ENCODE results near the gene MMUT. TPM values are rescaled to one million over a fixed set of nuclear protein-coding genes. Genes with fewer than 3 reads are reported as not detected.

Gene MMUT
- total RNA-seq, 4 donors from 2014 or later = 8.4 to 31.1 (median 16.5) TPM

DNA sequence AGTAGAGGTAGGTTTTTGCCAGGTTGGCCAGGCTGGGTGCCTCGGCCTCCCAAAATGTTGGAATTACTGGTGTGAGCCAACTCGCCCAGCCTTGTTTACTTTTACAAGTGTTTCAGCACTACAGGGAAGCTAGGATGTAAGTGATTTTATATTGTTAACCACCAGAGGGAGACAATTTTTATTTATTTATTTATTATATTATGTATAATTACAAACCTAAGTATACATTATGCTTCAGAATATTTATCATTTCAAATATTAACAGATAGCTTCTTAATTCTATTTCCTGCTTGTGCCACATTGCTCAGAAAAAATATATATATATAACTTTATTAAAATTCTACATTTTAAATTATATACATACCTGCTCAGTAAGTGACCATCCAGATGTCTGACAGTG is 9.8 kb downstream of the MMUT start:
- Histone ChIP-seq H3K4me1 (no peaks in the 10 kb centered on the region), H3K9me3 (no peaks in the 10 kb centered on the region), H3K36me3 (peaks cover 0 to 66% (median 24%) of the 10 kb centered on the region in 4 donors), H3K27ac (no peak overlapping the region), H3K27me3 (no peaks in the 10 kb centered on the region), H3K4me3 (no peak overlapping the region)
- in situ Hi-C loops (cut with MboI; ENCODE audit: low pct_ligation_motif_present in 1 of 4, low pct_unique_long_range_greater_than_20kb in 1 of 4, low sequenced_read_pairs in 3 of 4) = no loop called here
- no peak for DNase-seq
- TF ChIP-seq, protein P1, sequence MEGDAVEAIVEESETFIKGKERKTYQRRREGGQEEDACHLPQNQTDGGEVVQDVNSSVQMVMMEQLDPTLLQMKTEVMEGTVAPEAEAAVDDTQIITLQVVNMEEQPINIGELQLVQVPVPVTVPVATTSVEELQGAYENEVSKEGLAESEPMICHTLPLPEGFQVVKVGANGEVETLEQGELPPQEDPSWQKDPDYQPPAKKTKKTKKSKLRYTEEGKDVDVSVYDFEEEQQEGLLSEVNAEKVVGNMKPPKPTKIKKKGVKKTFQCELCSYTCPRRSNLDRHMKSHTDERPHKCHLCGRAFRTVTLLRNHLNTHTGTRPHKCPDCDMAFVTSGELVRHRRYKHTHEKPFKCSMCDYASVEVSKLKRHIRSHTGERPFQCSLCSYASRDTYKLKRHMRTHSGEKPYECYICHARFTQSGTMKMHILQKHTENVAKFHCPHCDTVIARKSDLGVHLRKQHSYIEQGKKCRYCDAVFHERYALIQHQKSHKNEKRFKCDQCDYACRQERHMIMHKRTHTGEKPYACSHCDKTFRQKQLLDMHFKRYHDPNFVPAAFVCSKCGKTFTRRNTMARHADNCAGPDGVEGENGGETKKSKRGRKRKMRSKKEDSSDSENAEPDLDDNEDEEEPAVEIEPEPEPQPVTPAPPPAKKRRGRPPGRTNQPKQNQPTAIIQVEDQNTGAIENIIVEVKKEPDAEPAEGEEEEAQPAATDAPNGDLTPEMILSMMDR (IDR thresholded peaks at IDR 0.05) = peak in 2 of 5 experiments; percentile 27 to 34
- TF ChIP-seq POLR2A (IDR thresholded peaks at IDR 0.05) = no peak
- intact Hi-C loops (cut with DNase I; ENCODE audit: low total_unique reads) = no loop called here
- WGBS, 2 donors (ENCODE audit: low coverage in 1 of 2) = 40 to 75% methylated on average over 1 to 2 of the region's 2 CpGs

DNA sequence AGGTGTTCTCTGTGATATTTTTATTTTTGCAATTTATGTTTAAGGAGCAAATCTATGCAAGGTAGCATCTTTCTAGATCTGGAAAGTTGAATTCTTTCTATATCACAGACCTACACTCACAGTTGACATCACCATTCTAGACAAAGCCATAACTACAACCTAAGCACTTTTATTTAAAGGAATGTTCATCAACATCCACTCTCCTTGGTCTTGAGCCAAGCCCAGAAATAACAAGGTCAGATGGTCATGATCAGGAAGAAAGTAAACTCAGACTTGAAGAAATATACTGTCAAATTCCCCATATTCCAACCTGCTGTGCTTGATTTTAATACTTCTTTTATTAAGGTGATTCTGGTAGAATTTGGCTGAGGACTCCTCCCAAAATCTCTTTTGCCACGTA is 32.2 kb downstream of the MMUT start:
- H3K4me3 ChIP-seq = no peak overlapping the region
- H3K9me3 ChIP-seq = no peaks in the 10 kb centered on the region
- TF ChIP-seq, protein P1 (IDR thresholded peaks at IDR 0.05) = no peak
- TF ChIP-seq POLR2A (IDR thresholded peaks at IDR 0.05) (no peak), POLR2AphosphoS5 (IDR thresholded peaks at IDR 0.05) (no peak), EP300 (IDR thresholded peaks at IDR 0.05; ENCODE audit: low read depth) (no peak)
- in situ Hi-C loops (cut with MboI; ENCODE audit: low pct_ligation_motif_present in 1 of 4, low pct_unique_long_range_greater_than_20kb in 1 of 4, low sequenced_read_pairs in 3 of 4) = no loop called here
- intact Hi-C loops (cut with DNase I; ENCODE audit: low total_unique reads) = no loop called here
- peaks cover 0 to 40% (median 15%) of the 10 kb centered on the region in 4 donors for H3K36me3 ChIP-seq
- WGBS, 2 donors (ENCODE audit: low coverage in 1 of 2) = 93 to 100% methylated on average over 1 of the region's 1 CpG
- no peak for DNase-seq
- no peaks in the 10 kb centered on the region for H3K27me3 ChIP-seq
- no peak overlapping the region for H3K27ac ChIP-seq
- no peaks in the 10 kb centered on the region for H3K4me1 ChIP-seq

DNA sequence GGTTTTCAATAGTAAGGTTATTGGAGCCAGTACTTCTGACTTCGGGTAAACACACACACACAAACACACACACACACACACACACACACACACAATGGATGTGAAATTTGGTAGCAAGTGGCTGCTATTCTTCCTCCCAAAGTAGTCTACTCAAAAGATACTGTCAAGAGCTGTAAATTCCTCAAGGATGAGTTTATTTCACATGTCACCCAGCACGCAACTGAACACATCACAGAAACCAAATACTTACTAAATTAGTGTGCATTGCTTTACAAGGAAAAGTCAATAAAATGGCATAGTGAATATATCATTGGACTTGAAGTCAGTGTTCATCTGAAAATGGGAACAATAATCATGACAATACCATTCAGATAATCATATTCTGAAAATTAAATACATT is 32.9 kb downstream of the MMUT start:
- Histone ChIP-seq H3K4me1 (no peaks in the 10 kb centered on the region), H3K36me3 (peaks cover 0 to 33% (median 12%) of the 10 kb centered on the region in 4 donors), H3K9me3 (no peaks in the 10 kb centered on the region), H3K27ac (no peak overlapping the region), H3K4me3 (no peak overlapping the region), H3K27me3 (no peaks in the 10 kb centered on the region)
- no peak for TF ChIP-seq POLR2A (IDR thresholded peaks at IDR 0.05)
- no peak for TF ChIP-seq EP300 (IDR thresholded peaks at IDR 0.05; ENCODE audit: low read depth)
- TF ChIP-seq, protein P1 (IDR thresholded peaks at IDR 0.05) = no peak
- no peak for TF ChIP-seq POLR2AphosphoS5 (IDR thresholded peaks at IDR 0.05)
- intact Hi-C loops (cut with DNase I; ENCODE audit: low total_unique reads) = no loop called here
- in situ Hi-C loops (cut with MboI; ENCODE audit: low pct_ligation_motif_present in 1 of 4, low pct_unique_long_range_greater_than_20kb in 1 of 4, low sequenced_read_pairs in 3 of 4) = no loop called here
- DNase-seq = no peak
- WGBS, 2 donors (ENCODE audit: low coverage in 1 of 2) = 70 to 81% methylated on average over 2 of the region's 2 CpGs

DNA sequence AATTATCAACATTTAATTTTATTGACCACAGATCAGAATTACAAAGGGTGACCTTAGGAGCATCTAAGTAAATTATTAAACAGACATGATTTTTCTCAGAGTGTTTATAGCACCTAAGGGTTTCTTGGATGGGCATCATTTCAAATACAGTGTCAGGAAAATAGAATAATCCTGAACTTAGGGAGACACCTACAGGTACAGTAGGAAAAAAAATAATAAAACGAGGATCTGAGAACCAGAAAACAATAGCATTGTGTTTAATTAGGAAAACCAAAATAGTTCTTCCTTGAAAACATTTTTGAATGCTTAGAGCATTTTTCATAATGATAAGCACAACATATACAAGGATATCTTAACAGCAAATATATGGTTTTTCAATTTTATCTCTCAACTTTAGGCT is 39.2 kb downstream of the MMUT start:
- WGBS, 2 donors (ENCODE audit: low coverage in 1 of 2) = 10 to 29% methylated on average over 1 of the region's 1 CpG
- TF ChIP-seq, protein P1 (IDR thresholded peaks at IDR 0.05) = peak in 1 of 5 experiments; percentile 4
- no peak for TF ChIP-seq POLR2A (IDR thresholded peaks at IDR 0.05)

More for the DNA sequence above, 39.2 kb downstream of the MMUT start:
- no peak for DNase-seq
- Histone ChIP-seq H3K27ac (no peak overlapping the region), H3K4me1 (no peaks in the 10 kb centered on the region), H3K4me3 (no peak overlapping the region), H3K27me3 (no peaks in the 10 kb centered on the region), H3K36me3 (no peaks in the 10 kb centered on the region), H3K9me3 (no peaks in the 10 kb centered on the region)
- in situ Hi-C loops (cut with MboI; ENCODE audit: low pct_ligation_motif_present in 1 of 4, low pct_unique_long_range_greater_than_20kb in 1 of 4, low sequenced_read_pairs in 3 of 4) = loop anchor here (25.0 kb wide), 1 partner anchor 1637 kb away; the partner anchor contains the start of gene OPN5 (in 4 of the 4)
- intact Hi-C loops (cut with DNase I; ENCODE audit: low total_unique reads) = no loop called here

All from transverse colon (tissue), 4 donors.